ENCODE data around the gene TEX38.
"Not testable (repeated sequence)": the region's sequence is repeated elsewhere in the genome, so short reads cannot be mapped to it uniquely, and the experiment has no call there.

Gene TEX38

GRCh38 chr1:46671554-46671953 lies at the start of gene TEX38:
TEX38 (plus strand) TSS chr1:46671854; CDS start chr1:46671935, 81 bp downstream.
- no peak for DNase-seq

- no peak for DNase-seq
Measured at GRCh38 chr1:46621930-46622329, 49.7 kb upstream of the TEX38 start.

- DNase-seq: no peak
Measured at GRCh38 chr1:46622344-46622743, 49.3 kb upstream of the TEX38 start.

DNA sequence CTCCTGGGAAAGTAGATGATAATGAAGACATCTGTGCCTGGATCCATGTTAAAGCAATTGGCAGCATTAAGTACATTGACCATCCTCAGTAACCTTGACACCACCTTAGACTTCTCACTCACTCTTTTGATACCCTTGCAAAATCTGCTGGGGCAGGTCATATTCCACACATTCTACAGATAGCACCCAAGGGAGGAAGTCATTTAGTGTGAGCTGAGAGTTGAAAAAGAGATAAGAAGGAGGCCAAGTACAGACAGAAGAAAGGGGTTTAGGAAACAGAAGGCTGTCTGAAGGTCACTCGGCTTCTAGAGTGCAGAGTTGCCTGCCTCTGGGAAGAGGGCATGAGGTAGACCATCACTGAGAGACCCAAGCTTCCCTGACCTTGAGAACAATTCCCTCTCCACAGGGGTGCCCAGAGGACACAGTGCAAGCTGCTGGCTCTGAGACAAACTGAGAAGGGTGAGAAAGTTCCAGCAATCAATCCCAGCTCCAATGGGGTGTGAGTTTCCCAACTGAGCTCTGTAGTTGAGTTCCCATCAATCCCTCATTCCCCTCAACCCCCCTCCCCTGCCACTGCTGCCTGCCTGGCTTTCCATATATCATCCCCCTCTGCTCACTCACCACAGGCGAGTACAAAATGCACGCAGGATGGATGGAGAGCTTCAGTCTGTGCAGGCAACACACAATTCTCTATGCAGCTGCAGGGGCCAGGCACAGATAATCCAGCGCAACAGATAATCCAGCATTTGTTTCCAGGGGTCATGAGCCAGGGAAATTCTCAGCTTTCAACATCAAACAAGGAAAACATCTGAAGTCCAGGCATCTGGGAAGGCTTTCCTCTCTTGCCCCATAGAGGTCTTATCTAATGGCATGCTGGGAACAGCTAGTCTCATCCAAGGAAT lies 47.7 kb upstream of the TEX38 start:
- DNase-seq: no peak

DNA sequence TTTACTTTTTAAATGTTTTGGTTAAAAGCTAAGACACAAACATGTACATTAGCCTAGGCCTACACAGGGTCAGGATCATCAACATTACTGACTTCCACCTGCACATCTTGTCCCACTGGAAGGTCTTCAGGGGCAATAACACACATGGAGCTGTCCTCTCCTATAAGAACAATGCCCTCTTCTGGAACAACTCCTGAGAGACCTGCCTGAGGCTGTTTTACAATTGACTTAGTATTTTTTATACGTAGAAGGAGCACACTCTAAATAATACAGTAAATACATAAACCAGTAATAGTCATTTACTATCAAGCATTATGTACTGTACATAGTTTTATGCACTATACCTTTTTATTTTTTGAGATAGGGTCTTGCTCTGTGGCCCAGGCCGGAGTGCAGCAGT lies 40.9 kb upstream of the TEX38 start:
- DNase-seq: no peak

DNA sequence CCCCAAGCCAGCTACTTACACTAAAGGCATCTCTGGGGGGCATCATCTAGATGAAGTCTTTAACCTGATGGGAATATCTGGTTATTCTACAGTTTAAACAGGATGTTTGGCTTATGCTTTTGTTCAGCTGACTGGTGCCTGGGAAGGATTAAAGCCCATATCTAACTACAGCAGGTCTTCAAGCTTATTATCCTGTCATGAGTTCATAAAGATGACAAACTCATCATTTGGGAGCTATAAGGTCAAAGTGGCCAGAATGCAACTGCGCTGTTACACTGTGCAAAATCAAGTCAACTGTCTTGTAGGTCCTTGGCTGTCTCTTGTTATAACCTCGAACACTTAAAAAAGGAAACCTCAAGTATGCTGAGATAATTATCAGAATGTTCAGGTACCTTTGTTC lies 36.4 kb upstream of the TEX38 start:
- DNase-seq: no peak

DNA sequence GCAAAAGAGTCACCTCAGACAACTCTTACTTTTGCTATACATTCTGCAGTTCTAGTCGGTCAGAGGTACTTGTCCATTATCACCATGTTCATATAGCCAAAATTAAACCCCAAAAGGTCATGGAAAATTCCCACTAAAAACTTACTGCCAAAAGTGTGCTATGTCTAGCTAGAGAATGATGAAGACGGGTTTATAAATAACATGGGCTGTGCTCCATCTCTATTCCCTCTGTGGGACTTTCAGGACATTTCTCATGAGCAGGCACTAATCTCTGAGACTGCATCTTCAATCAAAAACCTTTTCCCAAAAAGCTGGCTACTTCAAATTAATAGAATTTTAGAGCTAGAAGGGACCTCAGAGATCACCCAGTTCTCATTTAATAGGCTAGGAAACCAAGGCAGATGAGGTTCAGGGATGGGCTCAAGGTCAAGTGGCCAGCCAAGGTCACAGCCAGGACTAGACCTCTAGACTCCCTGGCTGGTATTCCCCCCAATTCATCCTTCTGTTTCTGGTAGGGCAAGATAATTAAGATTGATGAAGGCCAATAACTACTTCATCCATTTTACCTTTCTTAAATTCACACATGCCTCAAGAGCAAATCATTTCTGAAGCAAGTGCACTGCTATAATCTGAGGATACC lies 34.1 kb upstream of the TEX38 start:
- DNase-seq: no peak

- DNase-seq: no peak
Measured at GRCh38 chr1:46638921-46639320, 32.7 kb upstream of the TEX38 start.

- DNase-seq: no peak
Measured at GRCh38 chr1:46639547-46639946, 32.1 kb upstream of the TEX38 start.

DNA sequence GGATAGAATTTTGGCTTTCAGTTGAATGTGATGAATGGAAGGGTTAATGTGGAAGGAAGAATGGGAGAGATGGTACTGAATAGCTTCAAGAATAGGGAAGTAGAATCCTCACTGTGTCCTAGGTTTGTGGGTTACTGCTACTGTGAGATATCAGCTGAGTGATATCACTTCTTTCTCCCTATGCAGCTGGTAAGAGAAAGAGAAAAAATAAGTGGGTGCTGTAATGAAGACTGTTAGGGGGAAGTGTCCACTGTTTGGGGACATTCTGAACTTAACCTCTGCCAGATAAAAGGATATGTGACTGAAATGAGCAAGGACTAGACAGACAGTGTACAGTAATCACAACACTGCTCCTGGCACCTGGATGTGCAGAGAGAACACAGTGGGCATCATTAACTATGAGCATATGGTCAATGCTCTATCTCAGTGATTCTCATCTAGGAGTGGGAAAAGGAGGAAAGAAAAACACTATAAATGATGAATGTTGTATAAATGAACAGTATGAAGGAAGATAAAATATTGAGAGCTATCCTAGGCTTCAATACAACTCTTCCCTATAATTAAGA lies 29.5 kb upstream of the TEX38 start:
- no peak for DNase-seq

- peak; percentile 83 for DNase-seq
Measured at GRCh38 chr1:46643368-46643775, 28.3 kb upstream of the TEX38 start.

GRCh38 chr1:46645815-46646214 lies 25.8 kb upstream of the TEX38 start:
- DNase-seq: no peak

DNA sequence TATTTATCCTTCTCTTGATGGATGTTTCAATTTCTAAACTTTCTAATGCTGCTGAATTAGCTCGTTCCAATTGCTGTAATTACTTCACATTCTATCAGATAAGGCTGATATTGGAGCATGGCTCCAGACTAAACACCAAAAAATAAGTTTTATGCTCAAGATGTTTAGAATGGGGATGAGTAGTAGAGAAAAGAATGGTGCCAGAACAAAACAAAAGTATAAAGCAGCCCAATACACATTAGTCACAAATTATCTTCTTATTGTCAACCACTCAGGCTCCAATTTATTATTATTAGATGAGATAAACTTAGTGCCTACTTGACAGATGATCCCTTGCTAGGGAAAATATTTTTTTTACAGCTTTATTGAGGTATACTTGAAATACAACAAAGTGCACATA lies 25.3 kb upstream of the TEX38 start:
- no peak for DNase-seq

DNA sequence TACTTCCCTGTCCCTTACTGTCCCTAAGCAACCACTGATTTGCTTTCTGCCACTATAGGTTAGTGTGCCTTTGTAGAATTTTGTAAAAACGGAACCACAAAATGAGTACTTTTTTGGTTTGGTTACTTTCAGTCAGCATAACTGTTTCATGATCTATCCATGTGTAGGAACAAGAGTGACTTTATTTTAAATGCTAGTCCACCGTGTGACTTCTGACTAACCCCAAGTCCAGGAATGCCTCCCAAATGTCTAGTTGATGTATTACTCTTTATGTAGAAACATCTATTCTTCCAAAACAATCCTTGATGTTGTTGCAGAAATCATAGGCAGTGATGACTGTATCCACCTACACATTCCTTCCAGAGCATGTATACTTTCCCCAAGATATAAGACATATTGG lies 24.8 kb upstream of the TEX38 start:
- DNase-seq: no peak

DNA sequence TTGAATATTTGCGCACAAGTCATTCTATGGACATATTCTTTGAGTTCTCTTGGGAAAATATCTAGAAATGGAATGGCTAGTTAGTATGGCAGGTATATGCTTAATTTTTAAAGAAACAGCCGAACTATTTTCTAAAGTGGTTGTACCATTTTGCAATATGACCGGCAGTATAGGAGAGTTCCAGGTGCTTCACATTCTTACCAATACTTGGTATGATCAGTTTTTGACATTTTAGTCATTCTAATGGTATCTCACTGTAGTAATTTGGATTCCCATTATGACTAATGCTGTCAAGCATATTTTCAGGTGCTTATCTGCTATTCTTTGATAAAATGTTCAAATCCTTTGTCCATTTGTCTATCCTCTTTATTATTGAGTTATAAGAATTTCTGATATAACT lies 24.0 kb upstream of the TEX38 start:
- no peak for DNase-seq

- no peak for DNase-seq
Measured at GRCh38 chr1:46649764-46650163, 21.9 kb upstream of the TEX38 start.

GRCh38 chr1:46650491-46650890 lies 21.2 kb upstream of the TEX38 start:
- DNase-seq: no peak

DNA sequence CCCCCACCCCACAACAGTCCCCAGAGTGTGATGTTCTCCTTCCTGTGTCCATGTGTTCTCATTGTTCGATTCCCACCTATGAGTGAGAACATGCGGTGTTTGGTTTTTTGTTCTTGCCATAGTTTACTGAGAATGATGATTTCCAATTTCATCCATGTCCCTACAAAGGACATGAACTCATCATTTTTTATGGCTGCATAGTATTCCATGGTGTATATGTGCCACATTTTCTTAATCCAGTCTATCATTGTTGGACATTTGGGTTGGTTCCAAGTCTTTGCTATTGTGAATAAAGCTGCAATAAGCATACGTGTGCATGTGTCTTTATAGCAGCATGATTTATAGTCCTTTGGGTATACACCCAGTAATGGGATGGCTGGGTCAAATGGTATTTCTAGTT lies 20.5 kb upstream of the TEX38 start:
- not testable (repeated sequence) for DNase-seq

- no peak for DNase-seq
Measured at GRCh38 chr1:46652321-46653100, 19.1 kb upstream of the TEX38 start.

DNA sequence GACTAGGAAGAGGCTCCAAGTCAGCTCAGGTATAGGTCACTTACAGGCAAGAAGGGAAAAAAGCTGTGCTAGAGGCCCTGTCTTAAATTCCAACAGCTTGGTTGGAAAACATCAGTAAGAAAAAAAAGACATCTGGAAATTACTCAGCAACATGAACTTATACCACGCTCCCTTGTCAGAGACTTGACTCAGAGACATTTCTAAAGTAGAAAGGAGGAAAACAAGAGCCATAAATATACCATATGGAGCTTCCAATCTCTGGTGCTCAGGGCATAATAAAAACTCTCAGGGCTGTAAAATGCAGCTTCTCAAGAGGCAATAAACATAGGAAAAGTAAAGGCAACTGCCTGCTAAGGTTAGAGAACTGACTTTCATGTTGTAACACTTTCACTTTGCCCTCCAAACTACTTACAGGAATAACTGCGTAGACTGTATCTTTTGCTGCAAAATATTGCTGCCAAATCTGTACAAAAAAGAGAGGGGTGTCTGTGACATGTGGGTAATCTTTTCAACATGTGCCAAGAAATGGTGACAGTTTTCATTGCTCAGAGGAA lies 18.2 kb upstream of the TEX38 start:
- DNase-seq: peak; percentile 17

DNA sequence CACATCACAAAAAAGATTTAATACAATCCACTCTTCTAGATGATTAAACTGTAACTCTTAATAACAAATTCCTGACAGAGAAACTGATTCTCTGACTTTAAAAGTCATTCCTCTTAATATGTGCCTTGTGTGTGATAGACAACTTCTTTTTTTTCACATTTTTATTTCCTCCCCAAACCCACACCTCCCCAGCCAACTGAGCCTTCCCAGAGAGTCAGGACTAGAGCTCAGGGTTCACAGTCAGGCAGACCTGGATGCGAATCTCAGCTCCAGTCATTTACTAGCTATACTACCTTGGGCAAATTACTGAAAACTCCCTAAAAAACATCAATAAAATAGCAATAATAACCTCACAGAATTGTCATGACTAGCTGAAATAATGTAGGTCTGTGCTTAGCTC lies 17.6 kb upstream of the TEX38 start:
- no peak for DNase-seq

GRCh38 chr1:46654698-46655097 lies 17.0 kb upstream of the TEX38 start:
- DNase-seq: not testable (repeated sequence)

DNA sequence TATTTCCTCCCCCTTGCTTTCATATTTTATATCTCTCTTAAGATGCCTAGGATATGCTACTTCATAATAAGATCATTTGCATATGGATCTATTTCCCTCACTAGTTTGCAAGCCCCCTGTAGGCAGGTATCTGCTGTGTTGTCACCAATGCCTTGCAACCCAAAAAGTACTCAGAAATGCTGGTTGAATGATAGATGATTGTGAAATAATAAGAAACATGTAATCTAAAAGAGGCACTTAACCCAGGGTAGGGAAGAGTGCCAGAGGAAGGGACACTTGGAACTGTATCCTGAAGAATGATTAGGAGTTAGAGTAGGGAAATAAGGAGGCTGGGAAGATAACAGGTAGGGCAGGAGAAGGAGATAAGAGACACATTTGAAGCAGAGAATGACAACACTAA lies 15.8 kb upstream of the TEX38 start:
- no peak for DNase-seq

Measured in fibroblast of upper back skin (primary cell).